ENCODE results near the gene PHF21A.
A peak's percentile ranks its signal among the peaks of the same experiment; 100 is the strongest.
"Not testable (repeated sequence)": the region's sequence is repeated elsewhere in the genome, so short reads cannot be mapped to it uniquely, and the experiment has no call there.

The PHF21A gene

DNA sequence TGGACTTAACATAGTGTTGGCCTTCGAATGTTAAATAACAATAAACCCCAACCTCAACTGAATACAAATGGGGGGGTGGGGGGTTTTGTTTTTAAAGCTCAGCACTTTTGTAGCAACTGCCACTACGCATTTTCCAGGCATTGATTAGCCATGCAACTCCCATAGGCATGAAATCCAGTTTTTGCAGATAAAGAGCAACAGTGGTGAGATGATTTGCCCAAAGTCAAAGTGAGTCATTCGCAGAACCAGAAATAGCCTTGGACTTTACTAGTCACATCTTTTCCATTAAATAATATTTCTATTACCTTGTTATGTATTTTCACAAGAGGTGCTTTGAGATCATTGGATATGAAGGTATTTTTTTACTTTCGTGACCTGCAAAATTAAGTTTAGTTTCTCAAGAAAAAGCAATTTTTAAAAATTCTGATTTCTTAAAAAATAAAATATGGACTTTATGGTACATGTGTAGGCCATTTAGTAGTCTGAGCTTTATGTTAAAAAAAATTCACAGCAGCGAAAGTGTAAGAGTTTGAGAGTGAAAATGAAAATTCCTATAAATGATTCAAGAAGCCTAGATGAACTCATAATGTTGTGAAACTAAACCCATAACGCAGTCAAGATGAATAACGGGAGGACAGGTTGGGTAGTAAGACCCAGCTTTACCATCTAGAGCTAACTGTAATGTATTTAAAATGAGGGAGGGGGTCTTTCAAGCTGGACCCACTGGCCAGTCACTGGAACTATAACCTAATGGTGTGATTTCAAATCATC is 1.9 kb upstream of the PHF21A start:
- Histone ChIP-seq H3K4me3 (peak overlapping the region in 9 of 10 experiments; percentile 84 to 91 (median 85); a peak in 15 of 20 replicates), H3K4me1 (peaks cover 28 to 42% (median 32%) of the 10 kb centered on the region in 10 experiments), H3K9ac (peak overlapping the region in 6 of 11 experiments; percentile 2 to 93 (median 88); a peak in 8 of 22 replicates), H3K36me3 (no peaks in the 10 kb centered on the region), H3K4me2 (peak overlapping the region; percentile 55 to 92 (median 82); a peak in 19 of 22 replicates), H3K27ac (no peak overlapping the region; a peak in 2 of 22 replicates), H4K20me1 (peaks cover 0 to 4% (median 0%) of the 10 kb centered on the region in 11 experiments; a peak in 2 of 22 replicates), H3K27me3 (no peaks in the 10 kb centered on the region), H3K9me3 (replicated peaks in 1 of 11) (no peaks in the 10 kb centered on the region)
- no peak for TF ChIP-seq Cebpa-rat (IDR thresholded peaks at IDR 0.05)

DNA sequence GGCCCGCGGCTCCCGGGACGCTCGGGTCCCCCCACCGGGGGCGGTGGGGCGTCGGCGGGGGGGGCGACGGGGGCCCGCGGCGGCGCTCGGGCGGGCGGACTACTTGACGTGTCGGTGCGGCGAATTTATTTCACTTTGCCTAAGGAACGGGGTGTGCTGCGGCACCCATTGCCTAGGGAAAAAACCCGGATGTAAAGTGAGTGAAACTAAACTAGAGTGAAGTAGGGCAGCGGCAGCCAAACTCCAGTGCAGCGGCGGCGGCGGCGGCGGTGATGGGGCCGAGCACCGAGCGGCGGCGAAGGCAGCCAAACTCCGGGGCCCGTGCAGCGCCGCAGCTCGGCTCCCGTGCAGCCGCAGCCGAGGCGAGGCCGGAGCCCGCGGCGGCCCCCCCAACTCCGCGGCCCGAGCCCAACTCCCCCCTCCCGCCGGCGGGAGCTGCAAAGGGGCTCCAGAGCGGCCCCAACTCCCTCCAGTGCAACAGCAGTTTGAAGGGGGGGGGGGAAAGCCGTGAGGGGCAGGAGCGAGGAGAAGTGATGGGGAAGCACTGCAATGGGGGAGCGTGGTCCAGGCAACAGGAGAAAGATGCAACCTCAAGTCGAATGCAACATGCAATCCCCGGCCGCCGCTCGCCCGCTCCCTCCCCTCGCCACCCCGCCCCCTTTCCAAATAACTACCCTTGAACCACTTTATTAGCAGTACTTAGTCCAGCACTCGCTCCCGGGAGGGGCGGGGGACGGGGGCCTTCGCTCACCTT is 647 bp upstream of the PHF21A start:
- Histone ChIP-seq H3K4me3 (peak overlapping the region; percentile 84 to 91 (median 85)), H3K27me3 (no peaks in the 10 kb centered on the region), H4K20me1 (peaks cover 0 to 16% (median 0%) of the 10 kb centered on the region in 11 experiments; a peak in 5 of 22 replicates), H3K9ac (peak overlapping the region; percentile 83 to 93 (median 88)), H3K4me2 (peak overlapping the region; percentile 60 to 92 (median 82)), H3K36me3 (no peaks in the 10 kb centered on the region), H3K9me3 (replicated peaks in 1 of 11) (no peaks in the 10 kb centered on the region), H3K27ac (peak overlapping the region; percentile 75 to 95 (median 91)), H3K4me1 (peaks cover 28 to 43% (median 38%) of the 10 kb centered on the region in 10 experiments)
- no peak for TF ChIP-seq Cebpa-rat (IDR thresholded peaks at IDR 0.05)

DNA sequence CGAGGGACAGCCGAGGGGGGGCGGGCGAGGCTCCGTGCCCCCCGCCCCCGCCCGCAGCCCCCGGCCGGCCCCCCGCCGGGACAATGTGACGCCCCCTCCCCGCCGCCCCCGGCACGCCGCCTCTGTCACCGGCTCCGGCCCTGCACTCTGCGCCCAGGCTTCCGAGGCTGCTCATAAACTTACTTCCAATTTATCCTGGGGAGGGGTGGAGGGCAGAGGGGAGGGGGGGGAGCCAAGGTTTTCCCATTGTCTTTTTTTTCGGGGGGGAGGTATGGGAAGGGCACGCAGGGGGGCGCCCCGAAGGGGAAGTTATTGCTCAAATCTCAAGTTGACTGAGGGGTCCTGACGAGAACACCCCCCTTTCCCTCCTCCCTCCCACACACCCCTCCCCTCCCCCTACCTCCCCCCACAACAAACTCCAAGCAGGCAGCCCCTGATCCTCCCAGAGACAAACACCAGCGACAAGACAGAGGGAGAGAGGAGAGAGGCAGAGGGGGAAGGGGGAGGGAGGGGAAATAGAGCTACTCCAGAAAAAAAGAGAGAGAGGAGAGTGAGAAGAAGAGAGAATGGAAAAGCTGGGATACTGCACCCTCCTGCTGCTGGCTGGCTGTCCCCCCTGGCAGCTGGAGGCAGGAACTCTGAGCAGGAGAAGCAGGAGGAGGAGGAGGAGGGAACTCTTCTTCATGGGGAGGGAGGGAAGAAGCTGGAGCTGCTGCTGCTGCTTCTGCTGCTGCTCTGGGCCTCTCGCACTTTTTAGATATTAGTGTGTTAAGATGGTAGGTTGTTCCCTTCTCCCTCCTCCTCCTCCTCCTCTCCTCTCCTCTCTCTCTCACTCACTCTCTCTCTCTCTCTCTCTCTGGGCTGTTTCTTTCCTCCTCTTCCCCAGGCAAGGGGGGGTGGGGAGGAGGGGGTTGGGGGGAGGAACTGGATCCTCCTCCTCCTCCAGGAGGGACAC is 631 bp downstream of the PHF21A start:
- Histone ChIP-seq H3K4me2 (peak overlapping the region; percentile 76 to 89 (median 86)), H3K9me3 (replicated peaks in 1 of 11) (no peaks in the 10 kb centered on the region), H3K9ac (peak overlapping the region; percentile 83 to 93 (median 88)), H3K4me1 (peaks cover 27 to 50% (median 43%) of the 10 kb centered on the region in 10 experiments), H3K36me3 (peaks cover 0 to 3% (median 0%) of the 10 kb centered on the region in 11 experiments; a peak in 2 of 22 replicates), H3K4me3 (peak overlapping the region; percentile 84 to 91 (median 85)), H3K27ac (peak overlapping the region; percentile 75 to 95 (median 91)), H4K20me1 (peaks cover 0 to 29% (median 0%) of the 10 kb centered on the region in 11 experiments; a peak in 10 of 22 replicates), H3K27me3 (no peaks in the 10 kb centered on the region)
- no peak for TF ChIP-seq Cebpa-rat (IDR thresholded peaks at IDR 0.05)

DNA sequence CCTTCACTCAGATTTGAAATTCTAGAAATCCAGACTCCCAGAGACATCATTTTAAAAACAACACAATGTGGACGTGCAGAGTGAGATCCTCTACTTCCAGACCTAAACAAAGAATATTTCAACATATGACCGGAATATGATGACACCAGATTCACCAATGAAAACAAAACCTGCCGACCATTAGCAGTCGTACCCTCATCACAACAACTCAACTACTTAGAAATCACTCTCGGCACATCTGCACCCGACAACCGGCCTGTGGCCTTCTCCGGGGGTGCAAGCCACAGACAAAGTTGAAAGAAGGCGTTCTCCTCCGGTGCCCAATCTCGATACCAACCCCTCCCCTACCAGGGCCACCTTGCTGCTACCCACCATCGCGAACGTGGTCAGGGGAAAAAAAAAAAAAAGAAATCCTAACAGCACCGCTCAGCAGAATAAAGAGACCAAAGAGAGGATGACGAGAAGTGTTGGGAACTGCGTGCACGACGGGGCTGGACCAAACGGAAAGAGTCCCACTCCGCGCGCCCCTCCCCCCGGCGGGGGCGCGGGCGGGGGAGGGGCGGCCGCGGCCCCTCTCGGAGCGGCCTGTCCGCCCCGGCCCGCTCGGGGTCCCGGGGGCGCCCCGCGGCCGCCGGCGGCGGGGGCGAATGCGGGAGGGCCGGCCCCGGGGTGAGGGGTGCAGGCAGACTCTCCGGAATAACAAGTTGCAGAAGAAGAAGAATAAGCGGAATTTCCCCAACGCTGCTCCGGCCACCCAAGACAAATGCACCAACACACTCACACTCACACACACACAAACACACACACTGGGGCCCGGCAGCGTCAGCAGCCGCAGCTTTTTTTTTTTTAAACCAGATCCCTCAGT is 1.7 kb downstream of the PHF21A start:
- Histone ChIP-seq H3K4me2 (peak overlapping the region; percentile 74 to 93 (median 84)), H3K27ac (peak overlapping the region; percentile 83 to 95 (median 91)), H3K9ac (peak overlapping the region; percentile 85 to 93 (median 90)), H3K9me3 (replicated peaks in 1 of 11) (no peaks in the 10 kb centered on the region), H3K4me3 (peak overlapping the region; percentile 76 to 91 (median 85)), H4K20me1 (peaks cover 0 to 40% (median 5%) of the 10 kb centered on the region in 11 experiments; a peak in 14 of 22 replicates), H3K4me1 (peaks cover 27 to 60% (median 51%) of the 10 kb centered on the region in 10 experiments), H3K36me3 (peaks cover 0 to 3% (median 0%) of the 10 kb centered on the region in 11 experiments; a peak in 2 of 22 replicates), H3K27me3 (no peaks in the 10 kb centered on the region)
- TF ChIP-seq Cebpa-rat (IDR thresholded peaks at IDR 0.05), result peak in 6 of 11 experiments; percentile 16 to 62 (median 44); a peak in 4 of 22 replicates

DNA sequence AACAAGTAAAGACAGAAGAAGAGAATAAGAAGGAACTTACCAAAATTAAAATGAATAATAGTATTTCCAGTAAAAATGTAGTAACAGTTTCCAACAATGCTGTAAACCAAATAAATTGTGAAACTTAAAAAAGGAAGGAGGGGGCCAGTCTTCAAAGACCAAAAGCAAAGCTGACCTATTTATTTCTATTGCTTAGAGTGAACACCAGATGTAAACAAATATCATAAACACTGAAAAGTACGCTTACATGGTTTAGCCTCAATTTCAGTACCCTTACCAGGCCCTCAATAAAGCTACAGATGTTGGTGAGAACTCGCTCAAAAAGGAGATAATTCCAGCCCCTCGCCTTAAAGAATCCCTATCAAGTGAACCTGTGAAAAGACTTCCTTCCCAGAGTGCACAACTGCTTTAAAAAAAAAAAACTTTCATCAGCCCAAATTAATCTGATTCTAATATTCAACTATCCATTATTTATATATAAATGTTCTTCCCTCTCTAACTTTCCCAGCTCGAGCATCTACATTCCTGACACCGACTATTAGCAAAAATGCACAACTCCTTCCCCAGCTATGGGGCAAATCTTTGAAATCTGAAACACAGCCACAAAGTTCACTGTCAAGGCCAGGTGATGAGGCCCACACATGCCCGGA is 2.4 kb downstream of the PHF21A start:
- H3K36me3 ChIP-seq, result peaks cover 0 to 3% (median 0%) of the 10 kb centered on the region in 11 experiments; a peak in 2 of 22 replicates
- no peaks in the 10 kb centered on the region for H3K9me3 ChIP-seq (replicated peaks in 1 of 11)
- H3K4me2 ChIP-seq, result peak overlapping the region; percentile 74 to 93 (median 84)
- peak overlapping the region; percentile 76 to 91 (median 85) for H3K4me3 ChIP-seq
- H3K27me3 ChIP-seq, result no peaks in the 10 kb centered on the region
- no peak for TF ChIP-seq Cebpa-rat (IDR thresholded peaks at IDR 0.05)
- peaks cover 0 to 47% (median 12%) of the 10 kb centered on the region in 11 experiments; a peak in 15 of 22 replicates for H4K20me1 ChIP-seq
- peaks cover 32 to 66% (median 56%) of the 10 kb centered on the region in 10 experiments for H3K4me1 ChIP-seq
- H3K27ac ChIP-seq, result peak overlapping the region; percentile 83 to 95 (median 91)
- H3K9ac ChIP-seq, result peak overlapping the region; percentile 85 to 93 (median 90)

DNA sequence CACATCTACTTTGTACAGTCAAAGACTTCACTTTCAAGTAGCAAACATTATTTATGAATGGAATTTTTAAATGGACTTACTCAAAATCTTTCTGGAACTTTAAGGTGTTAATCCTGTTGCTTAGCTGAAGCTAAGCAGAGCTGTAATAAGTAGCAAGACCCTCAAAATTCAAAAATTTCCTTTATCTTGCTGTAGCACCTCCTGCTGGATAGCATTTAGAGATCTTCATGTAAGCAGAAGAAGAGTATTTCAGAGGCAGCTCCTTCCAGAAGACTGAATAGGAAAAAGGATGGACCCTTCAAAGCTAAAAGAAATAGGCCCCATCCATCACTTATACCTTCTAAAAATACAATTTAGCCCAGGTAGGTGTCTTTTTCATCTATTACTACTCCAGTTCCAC is 3.4 kb downstream of the PHF21A start:
- TF ChIP-seq Cebpa-rat (IDR thresholded peaks at IDR 0.05), result no peak
- Histone ChIP-seq H3K27me3 (no peaks in the 10 kb centered on the region), H3K4me3 (peak overlapping the region in 8 of 10 experiments; percentile 76 to 91 (median 85); a peak in 9 of 20 replicates), H3K9ac (peak overlapping the region in 9 of 11 experiments; percentile 87 to 93 (median 90); a peak in 10 of 22 replicates), H4K20me1 (peaks cover 0 to 57% (median 16%) of the 10 kb centered on the region in 11 experiments; a peak in 15 of 22 replicates), H3K9me3 (replicated peaks in 1 of 11) (no peaks in the 10 kb centered on the region), H3K4me1 (peaks cover 25 to 61% (median 51%) of the 10 kb centered on the region in 10 experiments), H3K27ac (peak overlapping the region in 10 of 11 experiments; percentile 83 to 95 (median 91); a peak in 17 of 22 replicates), H3K36me3 (peaks cover 0 to 3% (median 0%) of the 10 kb centered on the region in 11 experiments; a peak in 2 of 22 replicates), H3K4me2 (peak overlapping the region; percentile 74 to 93 (median 84); a peak in 21 of 22 replicates)

DNA sequence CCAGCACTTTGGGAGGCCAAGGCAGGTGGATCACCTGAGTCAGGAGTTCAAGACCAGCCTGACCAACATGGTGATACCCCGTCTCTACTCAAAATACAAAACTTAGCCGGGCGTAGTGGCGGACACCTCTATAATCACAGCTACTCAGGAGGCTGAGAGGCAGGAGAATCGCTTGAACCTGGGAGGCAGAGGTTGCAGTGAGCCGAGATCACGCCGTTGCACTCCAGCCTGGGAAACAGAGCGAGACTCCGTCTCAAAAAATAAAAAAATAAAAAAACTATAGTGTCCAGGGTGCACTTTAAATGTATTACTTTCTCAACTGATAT is 4.6 kb downstream of the PHF21A start:
- peaks cover 0 to 69% (median 16%) of the 10 kb centered on the region in 11 experiments; a peak in 15 of 22 replicates for H4K20me1 ChIP-seq
- peak overlapping the region in 3 of 11 experiments; percentile 8 to 62 (median 47); a peak in 5 of 22 replicates for H3K9ac ChIP-seq
- peak overlapping the region in 2 of 11 experiments; percentile 11 to 21; a peak in 1 of 22 replicates for H3K27ac ChIP-seq
- H3K36me3 ChIP-seq; H3K9me3 ChIP-seq (replicated peaks in 1 of 11); H3K27me3 ChIP-seq: not testable (repeated sequence)
- H3K4me1 ChIP-seq, result peaks cover 24 to 68% (median 51%) of the 10 kb centered on the region in 10 experiments
- H3K4me3 ChIP-seq, result 0 out of 20 replicates have a peak overlapping the region, but pooled peaks of 2 of the 10 experiments have one; percentile 18 to 85
- peak overlapping the region; percentile 30 to 93 (median 80); a peak in 18 of 22 replicates for H3K4me2 ChIP-seq
